Endothelial cell of umbilical vein (primary cell): ENCODE data around the gene BID.

Experiments used
- CTCF ChIP-seq, 2 donors: IDR thresholded peaks; 1 replicate in 1 of 2; 2 replicates in 1 of 2; pipeline ENCODE4 v1.5.1; 2011; ENCODE audit warnings: low read length in 2 of 2, mild to moderate bottlenecking in 2 of 2, moderate library complexity in 2 of 2, control low read depth in 1 of 2, inconsistent platforms in 1 of 2, low read depth in 1 of 2; ENCODE audit not compliant: insufficient read depth in 1 of 2; ENCODE audit errors: extremely low read depth in 1 of 2
- EZH2 ChIP-seq: IDR thresholded peaks from 2 replicates; pipeline ENCODE4 v1.6.1; 2012; ENCODE audit warnings: borderline replicate concordance, low read depth, mild to moderate bottlenecking, moderate library complexity, low read length, inconsistent platforms; ENCODE audit not compliant: severe bottlenecking
- JUN ChIP-seq: IDR thresholded peaks from 2 replicates; pipeline ENCODE4 v1.6.1; 2011; ENCODE audit warnings: borderline replicate concordance, low read depth; ENCODE audit not compliant: insufficient read length, insufficient read depth
- MAX ChIP-seq: IDR thresholded peaks from 2 replicates; pipeline ENCODE4 v1.6.1; 2011; ENCODE audit not compliant: insufficient read depth, insufficient read length
- POLR2A ChIP-seq: IDR thresholded peaks from 2 replicates; pipeline ENCODE4 v1.6.1; 2012; ENCODE audit warnings: low read depth, mild to moderate bottlenecking, control low read depth, low read length
- POLR2AphosphoS5 ChIP-seq: IDR thresholded peaks from 2 replicates; pipeline ENCODE4 v1.6.1; 2012; ENCODE audit warnings: low read depth, mild to moderate bottlenecking, control low read depth, low read length, moderate library complexity; ENCODE audit not compliant: insufficient read depth

GRCh38 chr22:17789379-17790200 is 15.3 kb upstream of the BID start:
- TF ChIP-seq POLR2A = no peak
- TF ChIP-seq CTCF (IDR thresholded peaks at IDR 0.05; ENCODE audit: extremely low read depth in 1 of 2, insufficient read depth in 1 of 2, low read depth in 1 of 2, low read length in 2 of 2) = no peak
- TF ChIP-seq POLR2AphosphoS5 = no peak
- no peak for TF ChIP-seq EZH2
- no peak for TF ChIP-seq JUN
- TF ChIP-seq MAX = no peak
